ENCODE measurements around the gene MGAT3. TPM values are rescaled to one million over a fixed set of nuclear protein-coding genes. Genes with fewer than 3 reads are reported as not detected.
A peak's percentile ranks its signal among the peaks of the same experiment; 100 is the strongest.

The MGAT3 gene
- total and polyA plus RNA-seq, 2 of the 8 experiments (the other 6 are each of a cell fraction or from before 2014, with no cell fraction given) = 4.3 to 9.2 TPM

GRCh38 chr22:39446239-39446721 lies 10.5 kb upstream of the MGAT3 start:
- Histone ChIP-seq H3K36me3 (ENCODE audit: control insufficient read depth in 2 of 4, insufficient read depth in 4 of 4, low read length in 3 of 4) (no peaks in the 10 kb centered on the region), H3K9me3 (ENCODE audit: insufficient read depth in 2 of 2, low read depth in 1 of 2, low read length in 1 of 2) (no peaks in the 10 kb centered on the region), H2BK5ac (ENCODE audit: low read depth, low read length) (peak overlapping the region; percentile 82; the same call in 1 of the 2 replicates), H2AK5ac (ENCODE audit: low read depth, low read length) (no peak overlapping the region), H3K4ac (replicated peaks; ENCODE audit: insufficient read length, low read depth, low read length) (no peak overlapping the region), H2AFZ (ENCODE audit: low read length) (peak overlapping the region; percentile 48; the same call in 1 of the 2 replicates), H3K23me2 (ENCODE audit: low read depth, low read length) (peaks cover 5% of the 10 kb centered on the region; the same call in 1 of the 2 replicates), H4K5ac (ENCODE audit: insufficient read length, low read depth, low read length) (no peak overlapping the region), H3K9ac (replicated peaks in 1 of 4; ENCODE audit: extremely low read depth in 1 of 4, low read depth in 3 of 4, low read length in 3 of 4) (no peak overlapping the region), H3K79me1 (ENCODE audit: low read depth, low read length) (no peaks in the 10 kb centered on the region; the same call in 1 of the 2 replicates), H3K79me2 (ENCODE audit: control insufficient read depth in 1 of 2, insufficient read depth in 2 of 2, low read length in 2 of 2) (no peaks in the 10 kb centered on the region), H4K20me1 (replicated peaks in 1 of 2; ENCODE audit: control insufficient read depth in 1 of 2, insufficient read depth in 2 of 2, low read length in 2 of 2) (no peaks in the 10 kb centered on the region), H3K4me2 (ENCODE audit: insufficient read depth in 1 of 2, low read depth in 2 of 2, low read length in 2 of 2) (no peak overlapping the region), H3K27ac (ENCODE audit: low read depth, low read length) (no peak overlapping the region), H3K23ac (ENCODE audit: insufficient read length) (no peak overlapping the region), H2BK120ac (replicated peaks; ENCODE audit: low read depth, low read length) (no peak overlapping the region), H2BK15ac (ENCODE audit: low read length) (0 out of 2 replicates have a peak overlapping the region, but pooled peaks have one; percentile 18), H2BK12ac (ENCODE audit: low read depth, low read length) (peak overlapping the region; percentile 96; the same call in 1 of the 2 replicates), H4K91ac (replicated peaks; ENCODE audit: insufficient read length, low read length) (peak overlapping the region; percentile 84), H3K14ac (ENCODE audit: insufficient read length) (no peak overlapping the region), H3K18ac (ENCODE audit: extremely low read depth, low read length) (no peak overlapping the region; the same call in 1 of the 2 replicates), H3K4me1 (replicated peaks in 1 of 4; ENCODE audit: control insufficient read depth in 3 of 4, insufficient read depth in 4 of 4, low read length in 3 of 4) (peaks cover 0 to 8% (median 6%) of the 10 kb centered on the region in 4 experiments; a peak in 6 of 7 replicates), H3K27me3 (replicated peaks in 1 of 4; ENCODE audit: control insufficient read depth in 3 of 4, extremely low read depth in 1 of 4, insufficient read depth in 3 of 4, low read length in 3 of 4) (no peaks in the 10 kb centered on the region; a peak in 2 of 7 replicates), H3K56ac (replicated peaks; ENCODE audit: insufficient read length, low read depth, low read length) (no peak overlapping the region), H3K4me3 (ENCODE audit: extremely low read depth in 1 of 4, insufficient read depth in 2 of 4, low read depth in 3 of 4, low read length in 4 of 4) (no peak overlapping the region), H4K8ac (ENCODE audit: extremely low read depth, insufficient read depth, low read length) (peak overlapping the region; percentile 35; the same call in 1 of the 2 replicates), H2BK20ac (ENCODE audit: low read length) (peak overlapping the region; percentile 80; the same call in 1 of the 2 replicates)
- DNase-seq (ENCODE audit: low read depth in 1 of 2, low spot score in 2 of 2) (peak in 1 of 2 experiments; percentile 69), FAIRE-seq (no peak)
- TF ChIP-seq TAF1 (IDR thresholded peaks at IDR 0.05; ENCODE audit: low read depth, low read length) (peak; percentile 56; the same call in 1 of the 2 replicates), RAD21 (IDR thresholded peaks at IDR 0.05 in 1 of 2, conservative IDR thresholded peaks at IDR 0.05 in 1 of 2; ENCODE audit: low read depth in 2 of 2, low read length in 2 of 2) (peak in 1 of 2 experiments; percentile 26; a peak in 2 of 4 replicates), KDM5A (IDR thresholded peaks at IDR 0.05; ENCODE audit: low read length) (no peak), MAFK (IDR thresholded peaks at IDR 0.05; ENCODE audit: low read depth, low read length) (no peak), CTCF (IDR thresholded peaks at IDR 0.05; ENCODE audit: control extremely low read depth in 1 of 3, insufficient read depth in 1 of 3, low read depth in 1 of 3, low read length in 3 of 3) (peak in 2 of 3 experiments; percentile 14 to 30; a peak in 3 of 4 replicates)
- POLR2A ChIA-PET (ENCODE audit: partially characterized antibody) = interaction anchor here (1.1 to 3.4 kb wide), 5 partner anchors 11 to 127 kb away, joined by 3 to 16 read pairs (median 5); partner anchors contain the start of genes ATF4 and RPL3
- CTCF ChIA-PET (ENCODE audit: partially characterized antibody) = interaction anchor here (0.8 to 4.9 kb wide), 14 partner anchors 8 to 104 kb away, joined by 3 to 32 read pairs (median 3); no protein-coding TSS in a partner anchor
- 60% methylated on average over 12 of the region's 13 CpGs; no CpG with 5 or more reads in 1 of the 2 experiments for WGBS, 2 experiments (ENCODE audit: extremely low coverage in 1 of 2, insufficient coverage in 1 of 2, insufficient read length in 1 of 2, insufficient replicate concordance in 2 of 2, low coverage in 1 of 2, low lambda C conversion rate in 2 of 2, missing lambda C conversion rate in 1 of 2)

Measured in H1 (cell line).